ENCODE measurements around the gene LETM1. TPM values are rescaled to one million over a fixed set of nuclear protein-coding genes. Genes with fewer than 3 reads are reported as not detected.

LETM1 gene
- total and polyA plus RNA-seq, 2 of the 8 experiments (the other 6 are each of a cell fraction or from before 2014, with no cell fraction given): 19.8 to 50.1 TPM

DNA sequence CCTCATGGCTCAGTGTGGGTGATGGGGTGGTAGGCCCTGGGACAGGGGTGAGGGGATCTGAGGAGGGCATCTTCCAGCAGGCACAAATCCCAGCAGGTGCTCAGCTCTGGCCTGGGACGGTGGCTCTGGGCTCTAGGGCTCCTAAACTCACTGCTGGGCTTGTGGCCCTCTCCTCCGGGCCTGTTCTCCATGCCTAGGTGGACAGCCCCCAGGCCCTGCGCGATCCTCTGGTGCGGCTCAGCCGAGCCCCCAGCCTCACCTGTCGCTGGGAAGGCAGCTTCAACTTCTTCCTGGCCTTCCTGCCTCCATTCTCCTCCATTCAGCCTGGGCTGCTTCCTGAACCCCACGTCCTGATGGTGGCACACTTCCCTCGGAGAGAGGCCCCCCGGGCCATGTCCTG, 82.2 kb downstream of the LETM1 start:
- peak overlapping the region; percentile 68; the same call in 1 of the 2 replicates for H2BK12ac ChIP-seq (ENCODE audit: low read depth, low read length)
- H3K36me3 ChIP-seq (ENCODE audit: control insufficient read depth in 2 of 4, insufficient read depth in 4 of 4, low read length in 3 of 4): no peaks in the 10 kb centered on the region
- H2BK20ac ChIP-seq (ENCODE audit: low read length): no peak overlapping the region
- H2AFZ ChIP-seq (ENCODE audit: low read length): no peak overlapping the region
- no peak overlapping the region for H3K18ac ChIP-seq (ENCODE audit: extremely low read depth, low read length)
- peaks cover 0 to 2% (median 0%) of the 10 kb centered on the region in 4 experiments; a peak in 1 of 7 replicates for H3K27me3 ChIP-seq (replicated peaks in 1 of 4; ENCODE audit: control insufficient read depth in 3 of 4, extremely low read depth in 1 of 4, insufficient read depth in 3 of 4, low read length in 3 of 4)
- H3K4me1 ChIP-seq (replicated peaks in 1 of 4; ENCODE audit: control insufficient read depth in 3 of 4, insufficient read depth in 4 of 4, low read length in 3 of 4): peaks cover 0 to 38% (median 22%) of the 10 kb centered on the region in 4 experiments; a peak in 6 of 7 replicates
- H2BK15ac ChIP-seq (ENCODE audit: low read length): peak overlapping the region; percentile 81; the same call in 1 of the 2 replicates
- H3K23ac ChIP-seq (ENCODE audit: insufficient read length): no peak overlapping the region
- H4K8ac ChIP-seq (ENCODE audit: extremely low read depth, insufficient read depth, low read length): no peak overlapping the region; the same call in 1 of the 2 replicates
- no peaks in the 10 kb centered on the region for H3K9me3 ChIP-seq (ENCODE audit: insufficient read depth in 2 of 2, low read depth in 1 of 2, low read length in 1 of 2)
- no peak overlapping the region for H3K4me2 ChIP-seq (ENCODE audit: insufficient read depth in 1 of 2, low read depth in 2 of 2, low read length in 2 of 2)
- H3K79me1 ChIP-seq (ENCODE audit: low read depth, low read length): no peaks in the 10 kb centered on the region; the same call in 1 of the 2 replicates
- H3K4me3 ChIP-seq (ENCODE audit: extremely low read depth in 1 of 4, insufficient read depth in 2 of 4, low read depth in 3 of 4, low read length in 4 of 4): no peak overlapping the region
- H4K20me1 ChIP-seq (replicated peaks in 1 of 2; ENCODE audit: control insufficient read depth in 1 of 2, insufficient read depth in 2 of 2, low read length in 2 of 2): peaks cover 0 to 2% of the 10 kb centered on the region in 2 experiments
- H3K14ac ChIP-seq (ENCODE audit: insufficient read length): no peak overlapping the region
- ChIA-PET CTCF (ENCODE audit: partially characterized antibody) (interaction anchor here (0.6 to 71.2 kb wide), 5 partner anchors 9 to 1181 kb away, joined by 3 to 2507 read pairs (median 3); partner anchors contain the start of gene FGFR3), POLR2A (ENCODE audit: partially characterized antibody) (interaction anchor here (1.1 to 17.2 kb wide), 5 partner anchors 9 to 37 kb away, joined by 3 to 170 read pairs (median 4); partner anchors contain the start of gene FGFR3)
- DNase-seq (ENCODE audit: low read depth in 1 of 2, low spot score in 2 of 2) (no peak), FAIRE-seq (no peak)
- 89% methylated on average over 4 of the region's 10 CpGs; no CpG with 5 or more reads in 1 of the 2 experiments for WGBS, 2 experiments (ENCODE audit: extremely low coverage in 1 of 2, insufficient coverage in 1 of 2, insufficient read length in 1 of 2, insufficient replicate concordance in 2 of 2, low coverage in 1 of 2, low lambda C conversion rate in 2 of 2, missing lambda C conversion rate in 1 of 2)
- no peak overlapping the region for H3K56ac ChIP-seq (replicated peaks; ENCODE audit: insufficient read length, low read depth, low read length)
- no peak overlapping the region for H3K9ac ChIP-seq (replicated peaks in 1 of 4; ENCODE audit: extremely low read depth in 1 of 4, low read depth in 3 of 4, low read length in 3 of 4)
- H3K79me2 ChIP-seq (ENCODE audit: control insufficient read depth in 1 of 2, insufficient read depth in 2 of 2, low read length in 2 of 2): no peaks in the 10 kb centered on the region
- H2BK120ac ChIP-seq (replicated peaks; ENCODE audit: low read depth, low read length): no peak overlapping the region
- H4K5ac ChIP-seq (ENCODE audit: insufficient read length, low read depth, low read length): no peak overlapping the region
- no peak overlapping the region for H2AK5ac ChIP-seq (ENCODE audit: low read depth, low read length)
- H3K27ac ChIP-seq (ENCODE audit: low read depth, low read length): no peak overlapping the region
- no peaks in the 10 kb centered on the region for H3K23me2 ChIP-seq (ENCODE audit: low read depth, low read length)
- no peak overlapping the region for H4K91ac ChIP-seq (replicated peaks; ENCODE audit: insufficient read length, low read length)
- no peak overlapping the region for H3K4ac ChIP-seq (replicated peaks; ENCODE audit: insufficient read length, low read depth, low read length)
- H2BK5ac ChIP-seq (ENCODE audit: low read depth, low read length): 0 out of 2 replicates have a peak overlapping the region, but pooled peaks have one; percentile 16
- TF ChIP-seq RFX5 (IDR thresholded peaks at IDR 0.05; ENCODE audit: borderline replicate concordance, low read depth, low read length) (no peak), ASH2L (IDR thresholded peaks at IDR 0.05; ENCODE audit: low read length) (no peak), SIN3A (conservative IDR thresholded peaks at IDR 0.05 in 1 of 2, IDR thresholded peaks at IDR 0.05 in 1 of 2; ENCODE audit: low read depth in 1 of 2, low read length in 2 of 2) (no peak), GABPA (IDR thresholded peaks at IDR 0.05; ENCODE audit: borderline replicate concordance, insufficient read depth, low read length) (no peak), HDAC6 (IDR thresholded peaks at IDR 0.05; ENCODE audit: low read depth, low read length) (no peak), ZNF274 (IDR thresholded peaks at IDR 0.05; ENCODE audit: borderline replicate concordance, extremely low read depth, low read length) (no peak), KDM5A (IDR thresholded peaks at IDR 0.05; ENCODE audit: low read length) (no peak), TEAD4 (IDR thresholded peaks at IDR 0.05; ENCODE audit: low read depth, low read length) (no peak), SAP30 (IDR thresholded peaks at IDR 0.05; ENCODE audit: insufficient read depth, insufficient replicate concordance, low read length) (no peak), PHF8 (conservative IDR thresholded peaks at IDR 0.05; ENCODE audit: low read depth, low read length) (no peak), NRF1 (IDR thresholded peaks at IDR 0.05; ENCODE audit: low read depth, low read length) (no peak), SIX5 (IDR thresholded peaks at IDR 0.05; ENCODE audit: low read depth, low read length) (no peak), SRF (IDR thresholded peaks at IDR 0.05; ENCODE audit: low read depth, low read length) (no peak)
